ENCODE results near the gene SH3TC1.

DNA sequence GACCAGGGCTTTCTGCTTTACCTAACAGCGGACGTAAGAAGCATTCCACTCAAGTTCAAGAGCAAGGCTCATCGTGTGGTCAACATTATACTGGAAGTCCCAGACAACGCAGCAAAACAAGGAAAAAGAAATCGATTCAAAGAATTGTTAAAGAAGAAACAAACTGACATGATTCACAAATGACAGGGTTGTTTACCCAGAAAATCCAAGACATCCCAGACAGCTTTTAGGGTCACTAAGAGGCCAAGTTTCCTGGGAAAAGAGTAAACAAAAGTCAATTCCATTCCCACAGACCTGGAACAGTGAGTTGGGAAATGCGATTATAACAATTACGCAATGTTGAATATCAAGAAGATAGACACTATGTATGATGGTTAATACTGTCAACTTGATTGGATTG is 49.0 kb downstream of the SH3TC1 start:
- no peak for TF ChIP-seq CTCF (IDR thresholded peaks at IDR 0.05; ENCODE audit: insufficient read depth, low read length)
- no peak for TF ChIP-seq GABPA (IDR thresholded peaks at IDR 0.05; ENCODE audit: low read depth)
- TF ChIP-seq POLR2AphosphoS5 (IDR thresholded peaks at IDR 0.05; ENCODE audit: low read depth) = no peak
- TF ChIP-seq REST (IDR thresholded peaks at IDR 0.05; ENCODE audit: insufficient replicate concordance, low read depth) = no peak
- no peak for TF ChIP-seq SPI1 (IDR thresholded peaks at IDR 0.05; ENCODE audit: borderline replicate concordance, low read depth)
